HepG2 (cell line): Measurements from ENCODE around the gene KIZ. TPM values are rescaled to one million over a fixed set of nuclear protein-coding genes. Genes with fewer than 3 reads are reported as not detected.

Experiments used
- FOXC1 ChIP-seq: sonication (generic); formaldehyde crosslinking; IDR thresholded peaks from 2 replicates; pipeline ENCODE4 v1.8.0; 2022; ENCODE audit warnings: mild to moderate bottlenecking, missing genetic modification reagents, borderline replicate concordance
- KAT8 ChIP-seq: IDR thresholded peaks from 2 replicates; pipeline ENCODE4 v1.6.1; 2016; ENCODE audit warnings: missing genetic modification reagents, missing compliant biosample characterization
- KDM2A ChIP-seq: sonication (generic); formaldehyde crosslinking; IDR thresholded peaks from 2 replicates; pipeline ENCODE4 v1.4.0; 2020; ENCODE audit warnings: low read depth, missing genetic modification reagents, borderline replicate concordance
- KDM3A ChIP-seq: IDR thresholded peaks from 2 replicates; pipeline ENCODE4 v1.6.1; 2018; ENCODE audit warnings: low read depth, missing compliant biosample characterization
- KLF6 ChIP-seq: IDR thresholded peaks from 2 replicates; pipeline ENCODE4 v1.8.0; 2016; ENCODE audit warnings: missing biosample characterization, missing genetic modification reagents
- TAF1 ChIP-seq: sonication (generic); formaldehyde crosslinking; IDR thresholded peaks from 2 replicates; pipeline ENCODE4 v1.4.0; 2020; ENCODE audit warnings: missing genetic modification reagents
- TGIF2 ChIP-seq: IDR thresholded peaks from 2 replicates; pipeline ENCODE4 v1.6.1; 2016; ENCODE audit warnings: control low read depth, missing compliant biosample characterization
- polyA plus RNA-seq, 8 experiments: library from polyadenylated mRNA; depleted of rRNA in 3 of 8; stranded (reverse) in 7 of 8; unstranded in 1 of 8; fragments of >200 nt; fragmentation: Illumina TruSeq in 4 of 8; extraction: Trizol in 4 of 8; gene quantifications; 2 replicates each; pipeline versions ENCODE4 v1.2.1 to v1.2.3, GENCODE V29; 2011 to 2016; ENCODE audit warnings: low read depth in 4 of 8, missing spikeins in 1 of 8, mixed read lengths in 1 of 8; ENCODE audit not compliant: insufficient read depth in 1 of 8
- total RNA-seq, 5 experiments: library from RNA; depleted of rRNA; stranded (reverse); fragments of >200 nt; fragmentation: Illumina TruSeq; extraction: Trizol; gene quantifications; 2 replicates each; pipeline ENCODE4 v1.2.3, GENCODE V29; 2016; ENCODE audit warnings: low read depth in 1 of 5
- TF ChIP-seq, protein P1 (sequence below): sonication (generic); formaldehyde crosslinking; IDR thresholded peaks from 2 replicates; pipeline ENCODE4 v1.4.0; 2020; ENCODE audit warnings: missing genetic modification reagents
- TF ChIP-seq, protein P2 (sequence below), 2 experiments: IDR thresholded peaks; 2 replicates each; pipeline ENCODE4 v1.6.1; 2011 to 2012; ENCODE audit warnings: low read length in 2 of 2, borderline replicate concordance in 1 of 2, low read depth in 1 of 2, mild to moderate bottlenecking in 1 of 2, moderate library complexity in 1 of 2

The KIZ gene
- total and polyA plus RNA-seq, 2 of the 13 experiments (the other 11 are each of a cell fraction or from before 2014, with no cell fraction given), result 46.3 to 114 TPM

DNA sequence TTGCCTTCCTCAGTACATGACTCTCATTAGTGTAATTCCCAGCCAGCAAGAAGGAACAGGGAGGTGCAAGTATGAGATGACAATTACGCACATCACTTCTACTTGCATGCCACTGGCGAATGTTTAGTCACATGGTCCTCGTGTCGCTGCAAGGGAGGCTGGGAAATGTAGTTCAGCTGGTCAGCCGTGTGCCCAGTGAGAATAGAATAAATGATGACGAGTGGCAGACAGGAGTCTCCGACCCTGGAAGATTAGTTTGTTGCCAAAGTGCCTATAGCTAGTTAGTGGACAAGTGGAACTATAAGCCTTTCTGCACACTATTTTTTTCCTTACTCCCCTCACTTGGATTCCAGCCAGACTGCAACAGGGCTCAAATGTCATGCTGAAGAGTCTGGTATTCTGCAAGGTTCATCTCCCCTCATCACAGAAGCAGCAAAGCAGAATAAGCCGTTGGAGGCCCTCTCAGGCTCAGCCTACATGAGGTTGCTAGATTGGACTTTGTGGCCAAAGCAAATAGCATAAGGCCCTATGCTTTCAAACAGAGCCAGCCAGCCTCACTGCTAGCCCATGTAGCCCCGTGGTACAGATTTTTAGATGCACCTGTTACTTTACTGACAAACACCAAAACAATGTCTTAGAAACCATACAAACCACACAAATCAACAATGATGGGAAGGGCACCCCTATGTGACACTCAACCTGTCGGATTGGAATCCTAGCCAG, 29.4 kb upstream of the KIZ start (continued):
- TF ChIP-seq, protein P1, sequence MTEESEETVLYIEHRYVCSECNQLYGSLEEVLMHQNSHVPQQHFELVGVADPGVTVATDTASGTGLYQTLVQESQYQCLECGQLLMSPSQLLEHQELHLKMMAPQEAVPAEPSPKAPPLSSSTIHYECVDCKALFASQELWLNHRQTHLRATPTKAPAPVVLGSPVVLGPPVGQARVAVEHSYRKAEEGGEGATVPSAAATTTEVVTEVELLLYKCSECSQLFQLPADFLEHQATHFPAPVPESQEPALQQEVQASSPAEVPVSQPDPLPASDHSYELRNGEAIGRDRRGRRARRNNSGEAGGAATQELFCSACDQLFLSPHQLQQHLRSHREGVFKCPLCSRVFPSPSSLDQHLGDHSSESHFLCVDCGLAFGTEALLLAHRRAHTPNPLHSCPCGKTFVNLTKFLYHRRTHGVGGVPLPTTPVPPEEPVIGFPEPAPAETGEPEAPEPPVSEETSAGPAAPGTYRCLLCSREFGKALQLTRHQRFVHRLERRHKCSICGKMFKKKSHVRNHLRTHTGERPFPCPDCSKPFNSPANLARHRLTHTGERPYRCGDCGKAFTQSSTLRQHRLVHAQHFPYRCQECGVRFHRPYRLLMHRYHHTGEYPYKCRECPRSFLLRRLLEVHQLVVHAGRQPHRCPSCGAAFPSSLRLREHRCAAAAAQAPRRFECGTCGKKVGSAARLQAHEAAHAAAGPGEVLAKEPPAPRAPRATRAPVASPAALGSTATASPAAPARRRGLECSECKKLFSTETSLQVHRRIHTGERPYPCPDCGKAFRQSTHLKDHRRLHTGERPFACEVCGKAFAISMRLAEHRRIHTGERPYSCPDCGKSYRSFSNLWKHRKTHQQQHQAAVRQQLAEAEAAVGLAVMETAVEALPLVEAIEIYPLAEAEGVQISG (CRISPR knock-in tag), result peak; percentile 48; the same call in 1 of the 2 replicates
- peak; percentile 63; the same call in 1 of the 2 replicates for TF ChIP-seq FOXC1 (CRISPR knock-in tag)
- no peak for TF ChIP-seq TAF1 (CRISPR knock-in tag)
- TF ChIP-seq, protein P2, sequence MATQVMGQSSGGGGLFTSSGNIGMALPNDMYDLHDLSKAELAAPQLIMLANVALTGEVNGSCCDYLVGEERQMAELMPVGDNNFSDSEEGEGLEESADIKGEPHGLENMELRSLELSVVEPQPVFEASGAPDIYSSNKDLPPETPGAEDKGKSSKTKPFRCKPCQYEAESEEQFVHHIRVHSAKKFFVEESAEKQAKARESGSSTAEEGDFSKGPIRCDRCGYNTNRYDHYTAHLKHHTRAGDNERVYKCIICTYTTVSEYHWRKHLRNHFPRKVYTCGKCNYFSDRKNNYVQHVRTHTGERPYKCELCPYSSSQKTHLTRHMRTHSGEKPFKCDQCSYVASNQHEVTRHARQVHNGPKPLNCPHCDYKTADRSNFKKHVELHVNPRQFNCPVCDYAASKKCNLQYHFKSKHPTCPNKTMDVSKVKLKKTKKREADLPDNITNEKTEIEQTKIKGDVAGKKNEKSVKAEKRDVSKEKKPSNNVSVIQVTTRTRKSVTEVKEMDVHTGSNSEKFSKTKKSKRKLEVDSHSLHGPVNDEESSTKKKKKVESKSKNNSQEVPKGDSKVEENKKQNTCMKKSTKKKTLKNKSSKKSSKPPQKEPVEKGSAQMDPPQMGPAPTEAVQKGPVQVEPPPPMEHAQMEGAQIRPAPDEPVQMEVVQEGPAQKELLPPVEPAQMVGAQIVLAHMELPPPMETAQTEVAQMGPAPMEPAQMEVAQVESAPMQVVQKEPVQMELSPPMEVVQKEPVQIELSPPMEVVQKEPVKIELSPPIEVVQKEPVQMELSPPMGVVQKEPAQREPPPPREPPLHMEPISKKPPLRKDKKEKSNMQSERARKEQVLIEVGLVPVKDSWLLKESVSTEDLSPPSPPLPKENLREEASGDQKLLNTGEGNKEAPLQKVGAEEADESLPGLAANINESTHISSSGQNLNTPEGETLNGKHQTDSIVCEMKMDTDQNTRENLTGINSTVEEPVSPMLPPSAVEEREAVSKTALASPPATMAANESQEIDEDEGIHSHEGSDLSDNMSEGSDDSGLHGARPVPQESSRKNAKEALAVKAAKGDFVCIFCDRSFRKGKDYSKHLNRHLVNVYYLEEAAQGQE (IDR thresholded peaks at IDR 0.05; ENCODE audit: borderline replicate concordance in 1 of 2, low read depth in 1 of 2, low read length in 2 of 2), result no peak
- TF ChIP-seq KDM2A (CRISPR knock-in tag), result peak; percentile 45; the same call in 1 of the 2 replicates
- 0 out of 2 replicates have a peak, but pooled peaks have one; percentile 32 for TF ChIP-seq TGIF2 (CRISPR knock-in tag)
- no peak for TF ChIP-seq KDM3A (CRISPR knock-in tag)
- peak; percentile 14; the same call in 1 of the 2 replicates for TF ChIP-seq KAT8 (CRISPR knock-in tag)
- TF ChIP-seq KLF6 (CRISPR knock-in tag), result peak; percentile 40; the same call in 1 of the 2 replicates
